NCI-H82 treated with DMSO at 0.1 percent for 48 hours (cell line): ENCODE data around the gene DYTN.

Source experiments
- DNase-seq: peaks from one replicate; lab custom pipeline; 2025; ENCODE audit not compliant: unreplicated experiment; lab: John Stamatoyannopoulos, UW

DYTN gene

DNA sequence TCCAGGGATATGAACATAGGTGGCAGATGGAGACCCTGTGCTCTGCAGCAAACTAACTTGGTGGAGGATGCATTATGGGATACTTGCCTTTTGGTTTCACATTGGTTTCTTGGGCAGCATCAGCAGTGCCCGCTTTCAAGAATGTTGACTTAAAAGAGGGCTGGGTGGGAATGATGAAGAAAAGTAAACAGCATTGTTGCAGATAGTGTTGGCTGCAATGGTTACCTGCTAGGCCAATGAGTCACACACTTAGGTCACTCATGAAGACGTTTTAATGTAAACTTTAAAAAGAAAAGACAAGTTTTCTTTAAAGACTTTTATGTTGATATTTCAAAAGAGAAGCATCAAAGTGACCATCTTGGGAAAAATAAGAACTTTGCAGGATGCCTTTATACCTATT is 102.0 kb downstream of the DYTN start:
- no peak for DNase-seq

DNA sequence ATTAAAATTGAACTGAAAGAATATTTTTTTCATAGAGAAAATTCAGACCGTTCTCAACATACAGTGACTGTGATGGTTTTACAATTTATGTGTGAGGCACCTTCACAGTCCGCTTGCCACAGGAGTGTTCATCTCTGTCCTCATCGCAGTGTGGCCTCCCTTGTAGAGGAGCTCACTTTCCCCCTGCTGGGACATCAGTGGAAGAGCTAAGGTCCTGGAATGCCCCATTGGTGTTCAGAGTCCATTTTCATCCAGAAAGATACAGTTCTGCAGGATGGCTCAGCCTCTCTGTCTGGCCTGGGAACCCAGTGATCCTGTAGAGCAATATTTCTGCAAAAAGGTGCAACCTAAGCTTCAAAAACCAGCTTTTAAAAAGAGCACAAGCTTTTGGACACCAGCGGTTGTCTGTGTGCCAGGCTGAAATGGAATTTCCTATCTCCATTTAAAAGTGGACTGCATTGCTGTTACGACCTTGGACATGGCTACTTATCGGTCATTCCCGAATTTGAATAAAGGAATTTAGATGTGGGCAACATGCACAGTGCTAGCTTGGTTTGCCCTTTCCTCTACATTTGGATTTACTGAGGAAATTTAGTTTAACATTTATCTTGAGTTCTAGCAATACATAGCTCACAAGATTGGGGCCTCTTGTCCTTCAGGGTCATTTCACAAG is 102.6 kb downstream of the DYTN start:
- DNase-seq, result no peak

GRCh38 chr2:206614811-206615210 is 103.4 kb downstream of the DYTN start:
- no peak for DNase-seq

- peak; percentile 75 for DNase-seq
Measured at GRCh38 chr2:206611736-206612135, 106.5 kb downstream of the DYTN start.

GRCh38 chr2:206611191-206611590 is 107.0 kb downstream of the DYTN start:
- DNase-seq, result no peak

DNA sequence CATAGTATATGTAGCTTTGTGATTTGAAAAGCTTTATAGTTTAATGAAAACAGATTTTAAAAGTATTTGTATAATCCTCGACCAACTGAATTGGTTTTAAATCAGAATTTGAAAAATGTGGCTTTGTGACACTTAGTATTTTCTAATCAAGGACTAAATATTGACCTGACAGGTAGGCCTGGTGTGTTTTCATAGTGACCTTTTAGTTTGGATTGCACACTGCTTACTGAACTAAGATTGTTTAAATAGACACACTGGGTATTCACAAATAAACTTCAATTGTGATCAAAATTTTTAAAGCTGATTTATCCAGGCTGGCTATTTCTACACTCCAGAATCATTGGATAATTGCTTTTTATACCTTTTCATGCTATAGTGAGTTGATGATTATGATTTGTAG is 107.7 kb downstream of the DYTN start:
- DNase-seq, result no peak

GRCh38 chr2:206603243-206603642 is 115.0 kb downstream of the DYTN start:
- DNase-seq, result no peak
